Nephron (organoid): Measurements from ENCODE around the gene NAALAD2.
"Not testable (repeated sequence)": the region's sequence is repeated elsewhere in the genome, so short reads cannot be mapped to it uniquely, and the experiment has no call there.

Source experiments
- H3K27ac Mint-ChIP-seq, 3 experiments: 2 replicates each; pipeline ENCODE4 v1.8.0; 2020; ENCODE audit warnings: mixed read lengths in 3 of 3, mild to moderate bottlenecking in 2 of 3, moderate library complexity in 1 of 3
- H3K27me3 Mint-ChIP-seq: 2 replicates; pipeline ENCODE4 v1.8.0; 2021; ENCODE audit warnings: low read depth, mild to moderate bottlenecking, moderate library complexity, mixed read lengths
- H3K36me3 Mint-ChIP-seq: 2 replicates; pipeline ENCODE4 v1.8.0; 2020; ENCODE audit warnings: low read depth, mixed read lengths
- H3K4me1 Mint-ChIP-seq: 2 replicates; pipeline ENCODE4 v1.8.0; 2020; ENCODE audit warnings: mixed read lengths
- H3K4me3 Mint-ChIP-seq, 3 experiments: 2 replicates each; pipeline ENCODE4 v1.8.0; 2020; ENCODE audit warnings: mild to moderate bottlenecking in 3 of 3, mixed read lengths in 3 of 3, moderate library complexity in 2 of 3
- H3K9me3 Mint-ChIP-seq: 2 replicates; pipeline ENCODE4 v1.8.0; 2020; ENCODE audit warnings: mixed read lengths
- CTCF ChIP-seq, 3 experiments: fragments of 200-600 bp; sonication (generic); IDR thresholded peaks; one replicate each; pipeline ENCODE4 v1.5.0; 2021; ENCODE audit warnings: antibody characterized with exemption in 3 of 3; ENCODE audit not compliant: unreplicated experiment in 3 of 3

The NAALAD2 gene

GRCh38 chr11:90228056-90228455 is 93.6 kb downstream of the NAALAD2 start:
- H3K9me3 Mint-ChIP-seq: peaks cover 7% of the 10 kb centered on the region
- peaks cover 11% of the 10 kb centered on the region for H3K4me1 Mint-ChIP-seq
- H3K36me3 Mint-ChIP-seq: no peaks in the 10 kb centered on the region
- TF ChIP-seq CTCF (IDR thresholded peaks at IDR 0.05; ENCODE audit: unreplicated experiment in 3 of 3): no peak
- H3K4me3 Mint-ChIP-seq: no peak overlapping the region
- H3K27me3 Mint-ChIP-seq: no peaks in the 10 kb centered on the region
- no peak overlapping the region for H3K27ac Mint-ChIP-seq

- Mint-ChIP-seq H3K27me3 (no peaks in the 10 kb centered on the region), H3K9me3 (peaks cover 7% of the 10 kb centered on the region), H3K36me3 (no peaks in the 10 kb centered on the region), H3K4me3 (no peak overlapping the region), H3K4me1 (no peaks in the 10 kb centered on the region), H3K27ac (no peak overlapping the region)
- no peak for TF ChIP-seq CTCF (IDR thresholded peaks at IDR 0.05; ENCODE audit: unreplicated experiment in 3 of 3)
These were observed 95.3 kb downstream of the NAALAD2 start for GRCh38 chr11:90229791-90230190.

- H3K4me1 Mint-ChIP-seq: peaks cover 7% of the 10 kb centered on the region
- TF ChIP-seq CTCF (IDR thresholded peaks at IDR 0.05; ENCODE audit: unreplicated experiment in 3 of 3): no peak
- no peak overlapping the region for H3K27ac Mint-ChIP-seq
- no peak overlapping the region for H3K4me3 Mint-ChIP-seq
- H3K9me3 Mint-ChIP-seq: peaks cover 4% of the 10 kb centered on the region
- H3K36me3 Mint-ChIP-seq: no peaks in the 10 kb centered on the region
- no peaks in the 10 kb centered on the region for H3K27me3 Mint-ChIP-seq
These were observed 100.5 kb downstream of the NAALAD2 start for GRCh38 chr11:90234977-90235376.

- peaks cover 2% of the 10 kb centered on the region for H3K9me3 Mint-ChIP-seq
- H3K4me1 Mint-ChIP-seq: peaks cover 7% of the 10 kb centered on the region
- H3K36me3 Mint-ChIP-seq: no peaks in the 10 kb centered on the region
- no peak for TF ChIP-seq CTCF (IDR thresholded peaks at IDR 0.05; ENCODE audit: unreplicated experiment in 3 of 3)
- no peaks in the 10 kb centered on the region for H3K27me3 Mint-ChIP-seq
- no peak overlapping the region for H3K27ac Mint-ChIP-seq
- no peak overlapping the region for H3K4me3 Mint-ChIP-seq
These were observed 101.1 kb downstream of the NAALAD2 start for GRCh38 chr11:90235526-90235925.

GRCh38 chr11:90237004-90237403 is 102.5 kb downstream of the NAALAD2 start:
- TF ChIP-seq CTCF (IDR thresholded peaks at IDR 0.05; ENCODE audit: unreplicated experiment in 3 of 3): no peak
- Mint-ChIP-seq H3K27ac (no peak overlapping the region), H3K4me3 (no peak overlapping the region), H3K36me3 (no peaks in the 10 kb centered on the region), H3K9me3 (no peaks in the 10 kb centered on the region), H3K27me3 (no peaks in the 10 kb centered on the region), H3K4me1 (peaks cover 7% of the 10 kb centered on the region)

GRCh38 chr11:90239967-90240636 is 105.6 kb downstream of the NAALAD2 start:
- H3K27me3 Mint-ChIP-seq, H3K4me1 Mint-ChIP-seq, H3K27ac Mint-ChIP-seq, H3K36me3 Mint-ChIP-seq, H3K9me3 Mint-ChIP-seq: not testable (repeated sequence)
- H3K4me3 Mint-ChIP-seq: peak overlapping the region in 2 of 3 experiments; percentile 17 to 69
